Stomach (tissue), 9 donors: ENCODE results near the gene CD96. TPM values are rescaled to one million over a fixed set of nuclear protein-coding genes. Genes with fewer than 3 reads are reported as not detected.

ENCODE experiments used
- DNase-seq, 2 donors: peaks; one replicate each; pipeline versions ENCODE4 v3.0.0 to v3.0.0-alpha.2; 2013 to 2019
- H3K27ac ChIP-seq, 5 donors: fragments of 200-600 bp in 4 of 5; sonication (generic) in 4 of 5; one replicate each; pipeline ENCODE4 v1.5.1; 2013 to 2019; ENCODE audit warnings: mild to moderate bottlenecking in 1 of 5, moderate library complexity in 1 of 5
- H3K27me3 ChIP-seq, 3 donors: fragments of 200-600 bp; sonication (generic); one replicate each; pipeline ENCODE4 v1.5.1; 2017 to 2019; ENCODE audit warnings: mixed run types in 1 of 3
- H3K36me3 ChIP-seq, 4 donors: fragments of 200-600 bp; sonication (generic); 1 replicate in 3 of 4; 2 replicates in 1 of 4; pipeline ENCODE4 v1.5.1; 2016 to 2019
- H3K4me1 ChIP-seq, 4 donors: fragments of 200-600 bp; sonication (generic); one replicate each; pipeline ENCODE4 v1.5.1; 2016 to 2019
- H3K4me3 ChIP-seq, 4 donors: fragments of 200-600 bp; sonication (generic) in 3 of 4; one replicate each; pipeline ENCODE4 v1.5.1; 2016 to 2019; ENCODE audit warnings: mild to moderate bottlenecking in 1 of 4
- H3K9me3 ChIP-seq, 4 donors: fragments of 200-600 bp; sonication (generic); one replicate each; pipeline ENCODE4 v1.5.1; 2016 to 2019
- EP300 ChIP-seq: sonication (generic); formaldehyde crosslinking; IDR thresholded peaks from one replicate; pipeline ENCODE4 v1.6.1; 2017; ENCODE audit warnings: antibody characterized with exemption
- POLR2A ChIP-seq, 4 donors: fragments of 450-650 bp; IDR thresholded peaks; one replicate each; pipeline ENCODE4 v1.6.1; 2016; ENCODE audit warnings: antibody characterized with exemption in 4 of 4, control low read depth in 2 of 4, mild to moderate bottlenecking in 1 of 4, moderate library complexity in 1 of 4
- POLR2AphosphoS5 ChIP-seq, 3 donors: sonication (generic); formaldehyde crosslinking; IDR thresholded peaks; one replicate each; pipeline ENCODE4 v1.6.1; 2016; ENCODE audit warnings: antibody characterized with exemption in 3 of 3
- WGBS, 5 donors: extraction: QIAGEN DNeasy Blood & Tissue Kit in 3 of 5; methylation state at CpG; one replicate each; pipeline versions ENCODE4 v1.1.5 to v1.1.7; 2013 to 2018; 5-methylcytosine and 5-hydroxymethylcytosine counted together
- intact Hi-C: fragments of 100-400 bp; cut with DNase I; formaldehyde crosslinking; loops from one replicate; pipeline ENCODE4 v1.15.1; 2023; ENCODE audit warnings: low total_unique reads
- polyA plus RNA-seq, 3 donors: library from polyadenylated mRNA; stranded (reverse); fragments of 200-250 nt; gene quantifications; one replicate each; pipeline ENCODE4 v1.2.3, GENCODE V29; 2013
- total RNA-seq, 5 donors: library from RNA; depleted of rRNA; stranded (reverse); fragments of >200 nt; gene quantifications; one replicate each; pipeline versions ENCODE4 v1.1.0 to v1.2.3, GENCODE V29; 2014 to 2016
- TF ChIP-seq, protein P1 (sequence below), 7 experiments: fragments of 450-650 bp in 4 of 7; fragments of 200-600 bp in 3 of 7; sonication (generic) in 3 of 7; IDR thresholded peaks; one replicate each; pipeline ENCODE4 v1.5.1; 2016 to 2019; ENCODE audit warnings: antibody characterized with exemption in 7 of 7, control low read depth in 2 of 7, mild to moderate bottlenecking in 1 of 7
- donor health status: healthy with polysubstance abuse.
- donor health status: Bipolar disorder and iron deficiency.
- donor health status: healthy.

CD96 gene
- total and polyA plus RNA-seq, 8 donors = 0.19 to 57.2 (median 5.7) TPM

DNA sequence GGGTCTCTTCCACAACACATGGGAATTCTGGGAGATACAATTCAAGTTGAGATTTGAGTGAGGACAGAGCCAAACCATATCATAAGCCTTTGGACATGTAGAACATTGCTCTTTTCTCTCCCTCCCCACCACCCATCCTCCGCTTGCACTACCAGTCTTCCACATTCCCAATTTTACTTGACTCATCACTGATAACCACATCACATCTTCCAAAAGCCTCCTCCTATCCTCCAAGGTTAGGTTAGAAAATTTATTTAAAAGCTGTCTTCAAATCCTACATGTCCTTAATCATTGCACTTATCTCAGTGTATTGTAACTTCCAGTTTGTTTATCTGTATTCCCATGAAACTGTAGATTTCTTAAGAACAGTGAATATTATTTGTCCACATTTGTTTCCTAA lies 42.7 kb downstream of the CD96 start:
- 91 to 100% (median 100%) methylated on average over 1 of the region's 1 CpG for WGBS, 5 donors
- H3K27ac ChIP-seq = peak overlapping the region in 3 of 5 donors; percentile 17 to 50 (median 21)
- intact Hi-C loops = no loop called here

DNA sequence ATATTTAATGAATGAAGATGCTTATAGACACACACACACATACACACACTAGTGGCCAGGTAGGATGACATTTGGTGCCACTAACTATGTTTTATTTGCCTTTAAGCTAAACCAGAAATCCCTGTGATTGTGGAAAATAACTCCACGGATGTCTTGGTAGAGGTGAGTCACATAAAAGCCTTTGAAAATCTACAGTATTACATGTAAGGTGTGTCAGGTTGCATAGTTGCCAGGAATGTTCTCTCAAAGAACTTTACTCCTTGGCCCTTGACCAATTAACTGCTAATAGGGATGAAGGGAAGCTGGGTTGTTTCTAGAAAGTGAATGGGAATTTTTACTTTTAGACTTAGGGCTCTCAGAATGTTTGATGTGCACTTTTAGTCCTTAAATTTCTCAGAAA lies 43.2 kb downstream of the CD96 start:
- DNase-seq = peak in 1 of 2 donors; percentile 81
- Histone ChIP-seq H3K4me3 (no peak overlapping the region), H3K36me3 (no peaks in the 10 kb centered on the region), H3K27ac (peak overlapping the region in 3 of 5 donors; percentile 21 to 50 (median 21)), H3K4me1 (no peaks in the 10 kb centered on the region), H3K9me3 (no peaks in the 10 kb centered on the region), H3K27me3 (no peaks in the 10 kb centered on the region)
- intact Hi-C loops = no loop called here
- peak in 1 of 3 donors; percentile 17 for TF ChIP-seq POLR2AphosphoS5 (IDR thresholded peaks at IDR 0.05)
- TF ChIP-seq, protein P1, sequence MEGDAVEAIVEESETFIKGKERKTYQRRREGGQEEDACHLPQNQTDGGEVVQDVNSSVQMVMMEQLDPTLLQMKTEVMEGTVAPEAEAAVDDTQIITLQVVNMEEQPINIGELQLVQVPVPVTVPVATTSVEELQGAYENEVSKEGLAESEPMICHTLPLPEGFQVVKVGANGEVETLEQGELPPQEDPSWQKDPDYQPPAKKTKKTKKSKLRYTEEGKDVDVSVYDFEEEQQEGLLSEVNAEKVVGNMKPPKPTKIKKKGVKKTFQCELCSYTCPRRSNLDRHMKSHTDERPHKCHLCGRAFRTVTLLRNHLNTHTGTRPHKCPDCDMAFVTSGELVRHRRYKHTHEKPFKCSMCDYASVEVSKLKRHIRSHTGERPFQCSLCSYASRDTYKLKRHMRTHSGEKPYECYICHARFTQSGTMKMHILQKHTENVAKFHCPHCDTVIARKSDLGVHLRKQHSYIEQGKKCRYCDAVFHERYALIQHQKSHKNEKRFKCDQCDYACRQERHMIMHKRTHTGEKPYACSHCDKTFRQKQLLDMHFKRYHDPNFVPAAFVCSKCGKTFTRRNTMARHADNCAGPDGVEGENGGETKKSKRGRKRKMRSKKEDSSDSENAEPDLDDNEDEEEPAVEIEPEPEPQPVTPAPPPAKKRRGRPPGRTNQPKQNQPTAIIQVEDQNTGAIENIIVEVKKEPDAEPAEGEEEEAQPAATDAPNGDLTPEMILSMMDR (IDR thresholded peaks at IDR 0.05) = no peak
- TF ChIP-seq EP300 = no peak
- TF ChIP-seq POLR2A (IDR thresholded peaks at IDR 0.05) = no peak
- 23 to 54% (median 30%) methylated on average over 1 of the region's 1 CpG for WGBS, 5 donors

More for the DNA sequence above, 42.7 kb downstream of the CD96 start:
- Histone ChIP-seq H3K4me1 (no peaks in the 10 kb centered on the region), H3K36me3 (no peaks in the 10 kb centered on the region), H3K4me3 (no peak overlapping the region), H3K27me3 (no peaks in the 10 kb centered on the region), H3K9me3 (no peaks in the 10 kb centered on the region)
- DNase-seq = no peak
- TF ChIP-seq POLR2AphosphoS5 (IDR thresholded peaks at IDR 0.05) (no peak), POLR2A (IDR thresholded peaks at IDR 0.05) (no peak), EP300 (no peak)
- TF ChIP-seq, protein P1 (IDR thresholded peaks at IDR 0.05) = no peak

DNA sequence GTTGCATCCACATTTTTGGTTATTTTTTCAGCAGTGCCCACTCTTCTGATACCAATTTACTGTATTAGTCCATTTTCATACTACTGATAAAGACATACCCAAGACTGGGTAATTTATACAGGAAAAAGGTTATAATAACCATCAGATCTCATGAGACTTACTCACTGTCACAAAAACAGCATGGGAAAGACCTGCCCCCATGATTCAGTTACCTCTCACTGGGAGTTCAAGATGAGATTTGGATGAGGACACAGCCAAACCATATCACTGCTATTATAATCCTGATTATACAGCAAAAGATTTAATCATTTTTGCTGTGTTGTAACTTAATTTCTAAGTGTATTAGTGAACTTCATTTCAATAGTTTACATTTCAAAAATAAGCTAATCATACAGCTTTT lies 46.5 kb downstream of the CD96 start:
- TF ChIP-seq POLR2AphosphoS5 (IDR thresholded peaks at IDR 0.05) = no peak
- TF ChIP-seq, protein P1 (IDR thresholded peaks at IDR 0.05) = no peak
- no peak for TF ChIP-seq EP300
- no peak for TF ChIP-seq POLR2A (IDR thresholded peaks at IDR 0.05)
- no peak overlapping the region for H3K4me3 ChIP-seq
- intact Hi-C loops = no loop called here
- DNase-seq = no peak
- no peaks in the 10 kb centered on the region for H3K36me3 ChIP-seq
- peaks cover 0 to 6% (median 0%) of the 10 kb centered on the region in 4 donors for H3K4me1 ChIP-seq
- no peaks in the 10 kb centered on the region for H3K9me3 ChIP-seq
- no peak overlapping the region for H3K27ac ChIP-seq
- no peaks in the 10 kb centered on the region for H3K27me3 ChIP-seq

DNA sequence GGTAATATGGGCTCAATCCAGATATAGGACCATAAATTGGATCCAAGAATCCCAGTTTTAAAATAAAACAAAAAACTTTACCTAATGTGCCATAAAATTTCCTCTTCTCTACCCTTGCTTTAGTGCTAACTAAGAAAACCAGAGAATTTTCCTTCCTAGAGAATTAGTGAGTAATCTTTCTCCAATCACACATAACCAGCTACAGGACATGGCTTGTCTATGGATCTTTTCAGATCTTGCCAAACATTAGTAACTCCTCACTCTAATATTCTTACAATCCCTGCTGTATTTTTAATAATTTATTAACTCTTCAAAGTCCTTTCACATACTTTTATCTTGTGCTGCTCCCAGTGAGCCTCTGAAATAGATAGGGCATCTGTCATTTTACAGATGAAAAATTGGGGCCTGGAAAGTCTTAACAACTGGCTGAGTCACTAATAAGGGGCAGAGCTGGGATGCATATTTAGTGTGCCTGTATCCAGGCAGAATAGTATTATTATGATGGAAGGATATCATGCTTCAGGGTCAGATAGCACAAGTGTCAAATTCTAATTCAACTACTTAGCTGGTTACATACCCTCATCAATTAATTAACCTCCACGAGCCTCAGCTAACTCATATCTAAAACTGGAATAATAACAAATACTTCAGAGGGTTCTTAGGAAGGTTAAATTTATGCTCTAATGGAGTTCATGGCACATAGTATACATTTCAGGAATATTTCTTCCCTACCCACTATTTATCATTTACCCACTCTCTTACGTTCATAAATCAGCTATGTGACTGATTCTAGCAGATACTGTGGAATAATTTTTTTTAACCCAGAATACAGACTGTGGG lies 47.5 kb downstream of the CD96 start:
- Histone ChIP-seq H3K4me1 (peaks cover 0 to 6% (median 0%) of the 10 kb centered on the region in 4 donors), H3K9me3 (no peaks in the 10 kb centered on the region), H3K27me3 (no peaks in the 10 kb centered on the region), H3K36me3 (no peaks in the 10 kb centered on the region), H3K27ac (no peak overlapping the region), H3K4me3 (no peak overlapping the region)
- TF ChIP-seq EP300 (no peak), POLR2A (IDR thresholded peaks at IDR 0.05) (no peak), POLR2AphosphoS5 (IDR thresholded peaks at IDR 0.05) (no peak)
- TF ChIP-seq, protein P1 (IDR thresholded peaks at IDR 0.05) = no peak
- 49 to 77% (median 69%) methylated on average over 2 of the region's 2 CpGs for WGBS, 5 donors
- no peak for DNase-seq
- intact Hi-C loops = no loop called here
